H1 (cell line): ENCODE data around the gene KCNAB2. TPM values are rescaled to one million over a fixed set of nuclear protein-coding genes. Genes with fewer than 3 reads are reported as not detected.

ENCODE experiments used
- CTCF ChIA-PET: fragments of 300-600 bp; sonication (Branson Sonifier 250); formaldehyde crosslinking; loops from one replicate; lab custom pipeline; 2021; ENCODE audit not compliant: partially characterized antibody; lab: Charles Lee
- POLR2A ChIA-PET: fragments of 300-600 bp; sonication (Branson Sonifier 250); formaldehyde crosslinking; loops from one replicate; lab custom pipeline; 2021; ENCODE audit warnings: inconsistent platforms; ENCODE audit not compliant: partially characterized antibody; lab: Charles Lee
- DNase-seq, 2 experiments: peaks; one replicate each; pipeline versions ENCODE4 v3.0.0 to v3.0.0-alpha.2; 2010 to 2022; ENCODE audit warnings: low spot score in 2 of 2, low read depth in 1 of 2, mixed read lengths in 1 of 2
- FAIRE-seq: peaks from 2 replicates; lab custom pipeline; 2011; peaks lifted over from hg19 to GRCh38; lab: Jason Lieb, UNC
- H2AFZ ChIP-seq: 2 replicates; pipeline ENCODE4 v1.8.1; 2012; ENCODE audit warnings: low read length, inconsistent platforms
- H2AK5ac ChIP-seq: 2 replicates; pipeline ENCODE4 v1.6.1; 2013; ENCODE audit warnings: low read depth, low read length
- H2BK120ac ChIP-seq: replicated peaks from 2 replicates; pipeline ENCODE3; 2013; ENCODE audit warnings: low read depth, low read length, inconsistent platforms
- H2BK12ac ChIP-seq: 2 replicates; pipeline ENCODE4 v1.6.1; 2013; ENCODE audit warnings: low read depth, low read length
- H2BK15ac ChIP-seq: 2 replicates; pipeline ENCODE4 v1.6.1; 2013; ENCODE audit warnings: low read length
- H2BK20ac ChIP-seq: 2 replicates; pipeline ENCODE4 v1.6.1; 2013; ENCODE audit warnings: low read length
- H2BK5ac ChIP-seq: 2 replicates; pipeline ENCODE4 v1.6.1; 2013; ENCODE audit warnings: low read depth, low read length
- H3K14ac ChIP-seq: 2 replicates; pipeline ENCODE4 v1.6.1; 2013; ENCODE audit warnings: inconsistent platforms; ENCODE audit not compliant: insufficient read length
- H3K18ac ChIP-seq: 2 replicates; pipeline ENCODE4 v1.6.1; 2013; ENCODE audit warnings: low read length; ENCODE audit errors: extremely low read depth
- H3K23ac ChIP-seq: 2 replicates; pipeline ENCODE4 v1.6.1; 2013; ENCODE audit warnings: inconsistent platforms; ENCODE audit not compliant: insufficient read length
- H3K23me2 ChIP-seq: 2 replicates; pipeline ENCODE4 v1.6.1; 2013; ENCODE audit warnings: low read depth, low read length
- H3K27ac ChIP-seq: 2 replicates; pipeline ENCODE4 v1.6.1; 2011; ENCODE audit warnings: low read depth, low read length, inconsistent platforms
- H3K27me3 ChIP-seq, 4 experiments: replicated peaks in 1 of 4; 1 replicate in 1 of 4; 2 replicates in 3 of 4; pipeline versions ENCODE4 v1.6.1 to v1.8.1; 2011 to 2013; ENCODE audit warnings: low read length in 3 of 4, mild to moderate bottlenecking in 3 of 4, inconsistent platforms in 2 of 4, mixed read lengths in 2 of 4, moderate library complexity in 1 of 4; ENCODE audit not compliant: control insufficient read depth in 3 of 4, insufficient read depth in 3 of 4; ENCODE audit errors: extremely low read depth in 1 of 4
- H3K36me3 ChIP-seq, 4 experiments: 2 replicates each; pipeline versions ENCODE4 v1.6.1 to v1.8.1; 2011 to 2013; ENCODE audit warnings: mild to moderate bottlenecking in 4 of 4, low read length in 3 of 4, moderate library complexity in 2 of 4, control low read depth in 1 of 4, inconsistent platforms in 1 of 4; ENCODE audit not compliant: insufficient read depth in 4 of 4, control insufficient read depth in 2 of 4
- H3K4ac ChIP-seq: replicated peaks from 2 replicates; pipeline ENCODE3; 2013; ENCODE audit warnings: low read length, low read depth, mixed read lengths, inconsistent platforms; ENCODE audit not compliant: insufficient read length
- H3K4me1 ChIP-seq, 4 experiments: replicated peaks in 1 of 4; 1 replicate in 1 of 4; 2 replicates in 3 of 4; pipeline versions ENCODE4 v1.6.1 to v1.8.1; 2011 to 2013; ENCODE audit warnings: low read length in 3 of 4, inconsistent platforms in 2 of 4, mixed read lengths in 1 of 4; ENCODE audit not compliant: insufficient read depth in 4 of 4, control insufficient read depth in 3 of 4
- H3K4me2 ChIP-seq, 2 experiments: 2 replicates each; pipeline versions ENCODE4 v1.6.1 to v1.8.1; 2011 to 2013; ENCODE audit warnings: low read depth in 2 of 2, low read length in 2 of 2, control low read depth in 1 of 2, inconsistent platforms in 1 of 2, mild to moderate bottlenecking in 1 of 2; ENCODE audit not compliant: insufficient read depth in 1 of 2
- H3K4me3 ChIP-seq, 4 experiments: fragments of 200-600, 300-600 bp in 1 of 4; sonication (generic), shearing (Covaris generic), sonication (Bioruptor Twin) in 1 of 4; 2 replicates each; pipeline versions ENCODE4 v1.5.1 to v1.8.1; 2011 to 2016; ENCODE audit warnings: low read length in 4 of 4, low read depth in 3 of 4, control low read depth in 2 of 4, inconsistent platforms in 2 of 4, mild to moderate bottlenecking in 2 of 4, mixed read lengths in 1 of 4, moderate library complexity in 1 of 4; ENCODE audit not compliant: insufficient read depth in 2 of 4; ENCODE audit errors: extremely low read depth in 1 of 4
- H3K56ac ChIP-seq: replicated peaks from 2 replicates; pipeline ENCODE3; 2013; ENCODE audit warnings: low read depth, mild to moderate bottlenecking, mixed read lengths, low read length, inconsistent platforms; ENCODE audit not compliant: insufficient read length
- H3K79me1 ChIP-seq: 2 replicates; pipeline ENCODE4 v1.6.1; 2013; ENCODE audit warnings: low read depth, low read length, control low read depth
- H3K79me2 ChIP-seq, 2 experiments: 2 replicates each; pipeline versions ENCODE4 v1.6.1 to v1.8.1; 2012 to 2013; ENCODE audit warnings: low read length in 2 of 2, mild to moderate bottlenecking in 2 of 2, inconsistent platforms in 1 of 2; ENCODE audit not compliant: insufficient read depth in 2 of 2, control insufficient read depth in 1 of 2
- H3K9ac ChIP-seq, 4 experiments: replicated peaks in 1 of 4; 1 replicate in 1 of 4; 2 replicates in 3 of 4; pipeline versions ENCODE4 v1.6.1 to v1.8.1; 2011 to 2013; ENCODE audit warnings: low read depth in 3 of 4, low read length in 3 of 4, control low read depth in 2 of 4, mild to moderate bottlenecking in 2 of 4, moderate library complexity in 2 of 4, inconsistent platforms in 1 of 4; ENCODE audit errors: extremely low read depth in 1 of 4
- H3K9me3 ChIP-seq, 2 experiments: 2 replicates each; pipeline versions ENCODE4 v1.6.1 to v1.8.1; 2012 to 2013; ENCODE audit warnings: mild to moderate bottlenecking in 2 of 2, moderate library complexity in 2 of 2, control low read depth in 1 of 2, inconsistent platforms in 1 of 2, low read depth in 1 of 2, low read length in 1 of 2, mixed read lengths in 1 of 2; ENCODE audit not compliant: insufficient read depth in 2 of 2
- H4K20me1 ChIP-seq, 2 experiments: replicated peaks in 1 of 2; 2 replicates each; pipeline versions ENCODE3 to v1.8.1; 2011 to 2013; ENCODE audit warnings: inconsistent platforms in 2 of 2, low read length in 2 of 2, mild to moderate bottlenecking in 1 of 2; ENCODE audit not compliant: insufficient read depth in 2 of 2, control insufficient read depth in 1 of 2
- H4K5ac ChIP-seq: 2 replicates; pipeline ENCODE4 v1.6.1; 2013; ENCODE audit warnings: low read length, low read depth, mixed read lengths, inconsistent platforms; ENCODE audit not compliant: insufficient read length
- H4K8ac ChIP-seq: 2 replicates; pipeline ENCODE4 v1.8.0; 2013; ENCODE audit warnings: mild to moderate bottlenecking, moderate library complexity, low read length, inconsistent platforms; ENCODE audit not compliant: insufficient read depth; ENCODE audit errors: extremely low read depth
- H4K91ac ChIP-seq: replicated peaks from 2 replicates; pipeline ENCODE3; 2013; ENCODE audit warnings: low read length, mixed read lengths, inconsistent platforms; ENCODE audit not compliant: insufficient read length
- ASH2L ChIP-seq: fragments of 200-600, 300-600 bp; sonication (generic); IDR thresholded peaks from one replicate; pipeline ENCODE4 v1.7.1; 2017; ENCODE audit warnings: low read length
- EP300 ChIP-seq, 2 experiments: IDR thresholded peaks; 1 replicate in 1 of 2; 2 replicates in 1 of 2; pipeline ENCODE4 v1.6.1; 2011 to 2012; ENCODE audit warnings: low read depth in 2 of 2, low read length in 2 of 2, mild to moderate bottlenecking in 2 of 2, borderline replicate concordance in 1 of 2, inconsistent platforms in 1 of 2, moderate library complexity in 1 of 2
- GABPA ChIP-seq: IDR thresholded peaks from 2 replicates; pipeline ENCODE4 v1.6.1; 2011; ENCODE audit warnings: mild to moderate bottlenecking, low read length, moderate library complexity, borderline replicate concordance; ENCODE audit not compliant: insufficient read depth
- NRF1 ChIP-seq: IDR thresholded peaks from 2 replicates; pipeline ENCODE4 v1.6.1; 2011; ENCODE audit warnings: mild to moderate bottlenecking, low read depth, low read length, improper control_type of control experiment
- SP1 ChIP-seq: IDR thresholded peaks from 2 replicates; pipeline ENCODE4 v1.6.1; 2011; ENCODE audit warnings: low read depth, low read length
- WGBS, 2 experiments: shearing (Covaris generic) in 1 of 2; methylation state at CpG; one replicate each; pipeline versions ENCODE4 v1.1.6 to v1.1.7; 2013 to 2015; ENCODE audit warnings: low lambda C conversion rate in 2 of 2, mixed read lengths in 2 of 2, inconsistent platforms in 1 of 2, low coverage in 1 of 2, missing lambda C conversion rate in 1 of 2; ENCODE audit not compliant: insufficient replicate concordance in 2 of 2, insufficient coverage in 1 of 2, insufficient read length in 1 of 2; ENCODE audit errors: extremely low coverage in 1 of 2, missing lambda C conversion rate in 1 of 2; 5-methylcytosine and 5-hydroxymethylcytosine counted together
- polyA plus RNA-seq, 7 experiments: library from polyadenylated mRNA; depleted of rRNA in 3 of 7; stranded (reverse) in 5 of 7; unstranded in 2 of 7; fragments of >200 nt in 5 of 7; fragments of 200-250 nt in 2 of 7; gene quantifications; 1 replicate in 5 of 7; 2 replicates in 1 of 7; 4 replicates in 1 of 7; pipeline versions ENCODE4 v1.2.1 to v1.2.3, GENCODE V29; 2011 to 2013; ENCODE audit warnings: missing spikeins in 2 of 7, mixed read lengths in 2 of 7
- total RNA-seq: library from RNA; stranded (reverse); fragmentation: NEBNext Ultra II Directional; extraction: Animal tissue kit (Norgen Biotek cat#: 25700); gene quantifications from 2 replicates; pipeline ENCODE4 v1.2.1, GENCODE V29; 2021

The KCNAB2 gene
- total and polyA plus RNA-seq, 2 of the 8 experiments (the other 6 are each of a cell fraction or from before 2014, with no cell fraction given) = 4.5 to 7.0 TPM

- no peak for FAIRE-seq
- Histone ChIP-seq H3K4ac (no peak overlapping the region), H3K23ac (no peak overlapping the region), H4K8ac (no peak overlapping the region; the same call in 1 of the 2 replicates), H3K23me2 (peaks cover 2% of the 10 kb centered on the region; the same call in 1 of the 2 replicates), H3K36me3 (no peaks in the 10 kb centered on the region), H2AK5ac (no peak overlapping the region), H3K4me3 (no peak overlapping the region), H2AFZ (no peak overlapping the region), H3K14ac (no peak overlapping the region), H2BK20ac (no peak overlapping the region), H4K91ac (no peak overlapping the region), H3K79me1 (no peaks in the 10 kb centered on the region), H3K79me2 (no peaks in the 10 kb centered on the region), H4K5ac (no peak overlapping the region), H3K4me2 (no peak overlapping the region), H2BK15ac (no peak overlapping the region), H3K27ac (no peak overlapping the region), H3K9me3 (no peaks in the 10 kb centered on the region), H2BK120ac (no peak overlapping the region), H3K27me3 (no peaks in the 10 kb centered on the region), H3K4me1 (no peaks in the 10 kb centered on the region; a peak in 1 of 7 replicates), H3K18ac (no peak overlapping the region), H3K9ac (no peak overlapping the region), H3K56ac (no peak overlapping the region), H2BK12ac (no peak overlapping the region), H4K20me1 (peaks cover 0 to 2% of the 10 kb centered on the region in 2 experiments), H2BK5ac (no peak overlapping the region)
- ChIA-PET POLR2A (interaction anchor here (1.0 to 1.5 kb wide), 2 partner anchors 59 to 84 kb away, joined by 3 to 4 read pairs; no protein-coding TSS in a partner anchor), CTCF (interaction anchor here (0.6 to 1.5 kb wide), 6 partner anchors 35 to 70 kb away, joined by 3 to 5 read pairs (median 4); partner anchors contain the start of gene KCNAB2)
- TF ChIP-seq EP300 (IDR thresholded peaks at IDR 0.05; ENCODE audit: borderline replicate concordance in 1 of 2, low read depth in 2 of 2, low read length in 2 of 2) = no peak
- TF ChIP-seq ASH2L = no peak
- no peak for TF ChIP-seq NRF1
- TF ChIP-seq GABPA = no peak
- TF ChIP-seq SP1 = no peak
- 83% methylated on average over 23 of the region's 25 CpGs; no CpG with 5 or more reads in 1 of the 2 experiments for WGBS, 2 experiments
- no peak for DNase-seq
Measured at GRCh38 chr1:6101826-6102531, 56.3 kb downstream of the KCNAB2 start.
